ENCODE measurements around the gene DCPS. TPM values are rescaled to one million over a fixed set of nuclear protein-coding genes. Genes with fewer than 3 reads are reported as not detected.
A peak's percentile ranks its signal among the peaks of the same experiment; 100 is the strongest.

Gene DCPS
- polyA plus RNA-seq, 1 of the 3 experiments (the other 2 are of a cell fraction): 48.1 TPM

- no peak for TF ChIP-seq ZBTB33 (IDR thresholded peaks at IDR 0.05; ENCODE audit: borderline replicate concordance, low read depth)
- TF ChIP-seq TAF1 (IDR thresholded peaks at IDR 0.05; ENCODE audit: borderline replicate concordance, low read depth, low read length): no peak
Observed at GRCh38 chr11:126281666-126282175, 22.1 kb upstream of the DCPS start (continued).

GRCh38 chr11:126282361-126282735 lies 21.5 kb upstream of the DCPS start:
- H3K79me2 ChIP-seq (ENCODE audit: insufficient read depth): peaks cover 32% of the 10 kb centered on the region
- H3K36me3 ChIP-seq (replicated peaks in 1 of 2; ENCODE audit: control insufficient read depth in 1 of 2, insufficient read depth in 2 of 2, low read length in 1 of 2): peaks cover 0 to 8% of the 10 kb centered on the region in 2 experiments
- no peak for TF ChIP-seq IRF3 (IDR thresholded peaks at IDR 0.05; ENCODE audit: low read depth, low read length)
- no peak for TF ChIP-seq EZH2phosphoT487 (IDR thresholded peaks at IDR 0.05; ENCODE audit: borderline replicate concordance, low read depth)
- TF ChIP-seq, protein P1, sequence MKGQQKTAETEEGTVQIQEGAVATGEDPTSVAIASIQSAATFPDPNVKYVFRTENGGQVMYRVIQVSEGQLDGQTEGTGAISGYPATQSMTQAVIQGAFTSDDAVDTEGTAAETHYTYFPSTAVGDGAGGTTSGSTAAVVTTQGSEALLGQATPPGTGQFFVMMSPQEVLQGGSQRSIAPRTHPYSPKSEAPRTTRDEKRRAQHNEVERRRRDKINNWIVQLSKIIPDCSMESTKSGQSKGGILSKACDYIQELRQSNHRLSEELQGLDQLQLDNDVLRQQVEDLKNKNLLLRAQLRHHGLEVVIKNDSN (IDR thresholded peaks at IDR 0.05; ENCODE audit: borderline replicate concordance, low read depth): no peak
- TF ChIP-seq POLR2AphosphoS5 (IDR thresholded peaks at IDR 0.05; ENCODE audit: low read depth, low read length): no peak; the same call in 1 of the 2 replicates
- no peak for TF ChIP-seq RFX5 (IDR thresholded peaks at IDR 0.05; ENCODE audit: low read length)
- TF ChIP-seq MAX (IDR thresholded peaks at IDR 0.05; ENCODE audit: low read depth): no peak
- TF ChIP-seq TAF1 (IDR thresholded peaks at IDR 0.05; ENCODE audit: borderline replicate concordance, low read depth, low read length): no peak
- no peak for TF ChIP-seq SIN3A (IDR thresholded peaks at IDR 0.05; ENCODE audit: borderline replicate concordance, low read depth, low read length)
- no peak for TF ChIP-seq TEAD4 (IDR thresholded peaks at IDR 0.05; ENCODE audit: borderline replicate concordance, insufficient read depth)
- TF ChIP-seq NFIC (IDR thresholded peaks at IDR 0.05; ENCODE audit: borderline replicate concordance): no peak
- no peak for TF ChIP-seq GATA2 (CRISPR knock-in tag; IDR thresholded peaks at IDR 0.05)
- TF ChIP-seq, protein P2, sequence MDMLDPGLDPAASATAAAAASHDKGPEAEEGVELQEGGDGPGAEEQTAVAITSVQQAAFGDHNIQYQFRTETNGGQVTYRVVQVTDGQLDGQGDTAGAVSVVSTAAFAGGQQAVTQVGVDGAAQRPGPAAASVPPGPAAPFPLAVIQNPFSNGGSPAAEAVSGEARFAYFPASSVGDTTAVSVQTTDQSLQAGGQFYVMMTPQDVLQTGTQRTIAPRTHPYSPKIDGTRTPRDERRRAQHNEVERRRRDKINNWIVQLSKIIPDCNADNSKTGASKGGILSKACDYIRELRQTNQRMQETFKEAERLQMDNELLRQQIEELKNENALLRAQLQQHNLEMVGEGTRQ (IDR thresholded peaks at IDR 0.05; ENCODE audit: borderline replicate concordance, low read depth, low read length): no peak
- TF ChIP-seq RAD21 (IDR thresholded peaks at IDR 0.05; ENCODE audit: low read length): no peak
- no peak for TF ChIP-seq EP300 (IDR thresholded peaks at IDR 0.05; ENCODE audit: borderline replicate concordance in 1 of 2, low read depth in 1 of 2, low read length in 1 of 2)
- TF ChIP-seq JUND (IDR thresholded peaks at IDR 0.05): no peak
- no peak for TF ChIP-seq ZBTB33 (IDR thresholded peaks at IDR 0.05; ENCODE audit: borderline replicate concordance, low read depth)
- TF ChIP-seq, protein P3, sequence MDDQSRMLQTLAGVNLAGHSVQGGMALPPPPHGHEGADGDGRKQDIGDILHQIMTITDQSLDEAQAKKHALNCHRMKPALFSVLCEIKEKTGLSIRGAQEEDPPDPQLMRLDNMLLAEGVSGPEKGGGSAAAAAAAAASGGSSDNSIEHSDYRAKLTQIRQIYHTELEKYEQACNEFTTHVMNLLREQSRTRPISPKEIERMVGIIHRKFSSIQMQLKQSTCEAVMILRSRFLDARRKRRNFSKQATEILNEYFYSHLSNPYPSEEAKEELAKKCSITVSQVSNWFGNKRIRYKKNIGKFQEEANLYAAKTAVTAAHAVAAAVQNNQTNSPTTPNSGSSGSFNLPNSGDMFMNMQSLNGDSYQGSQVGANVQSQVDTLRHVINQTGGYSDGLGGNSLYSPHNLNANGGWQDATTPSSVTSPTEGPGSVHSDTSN (IDR thresholded peaks at IDR 0.05): no peak
- TF ChIP-seq TCF12 (IDR thresholded peaks at IDR 0.05): no peak
- no peaks in the 10 kb centered on the region for H3K9me3 ChIP-seq
- no peaks in the 10 kb centered on the region for H3K27me3 ChIP-seq (ENCODE audit: insufficient read depth)
- no peaks in the 10 kb centered on the region for H3K9me2 ChIP-seq
- peaks cover 9 to 13% of the 10 kb centered on the region in 2 experiments; a peak in 1 of 4 replicates for H3K4me1 ChIP-seq (ENCODE audit: control insufficient read depth in 1 of 2, insufficient read depth in 2 of 2, low read depth in 1 of 2, low read length in 1 of 2)
- DNase-seq: peak; percentile 81
- peaks cover 18% of the 10 kb centered on the region for H3F3A ChIP-seq (replicated peaks; ENCODE audit: insufficient read depth)
- peak overlapping the region; percentile 87 for H2AFZ ChIP-seq (ENCODE audit: low read depth)
- peaks cover 6% of the 10 kb centered on the region; the same call in 1 of the 2 replicates for H4K20me1 ChIP-seq (ENCODE audit: insufficient read depth)
- H3K9ac ChIP-seq: peak overlapping the region; percentile 86
- peak overlapping the region; percentile 62 to 75 for H3K4me3 ChIP-seq (ENCODE audit: low read depth in 2 of 2, low read length in 1 of 2)
- ChIA-PET CTCF (interaction anchor here (0.6 to 1.2 kb wide), 2 partner anchors 28 to 70 kb away, joined by 3 read pairs; no protein-coding TSS in a partner anchor), POLR2A (interaction anchor here (0.7 to 2.4 kb wide), 5 partner anchors 8 to 22 kb away, joined by 3 to 12 read pairs (median 4); partner anchors contain the start of genes DCPS, FOXRED1 and SRPRA)
- 25% methylated on average over 15 of the region's 15 CpGs for WGBS (ENCODE audit: low lambda C conversion rate)
- peak overlapping the region; percentile 96 for H3K4me2 ChIP-seq
- peak overlapping the region; percentile 69 to 82 for H3K27ac ChIP-seq (ENCODE audit: low read depth in 2 of 2, low read length in 1 of 2)

All from SK-N-SH (cell line).